T-helper 9 cell (primary cell): ENCODE measurements around the gene UBE2E2.

Source experiments
- DNase-seq: peaks from one replicate; pipeline ENCODE4 v3.0.0-alpha.2; 2020

The UBE2E2 gene

GRCh38 chr3:23640471-23641146, 437.5 kb downstream of the UBE2E2 start:
- no peak for DNase-seq
